Measurements from ENCODE around the gene KIFC1. TPM values are rescaled to one million over a fixed set of nuclear protein-coding genes. Genes with fewer than 3 reads are reported as not detected.

The KIFC1 gene
- total RNA-seq, result 0.52 and 2.7 TPM in 2 replicates

GRCh38 chr6:33391278-33391921 lies at the start of gene KIFC1:
Gene KIFC1 (plus strand): TSS chr6:33391823. CDS start chr6:33391986, 163 bp downstream.

GRCh38 chr6:33410711-33411631 lies 19.3 kb downstream of the KIFC1 start, which contains the start of gene PHF1:
Gene PHF1 (plus strand): TSS chr6:33411014. CDS start chr6:33412264, 1,250 bp downstream.

GRCh38 chr6:33417903-33418689 lies 26.5 kb downstream of the KIFC1 start, which contains the start of gene CUTA:
Gene CUTA (minus strand): TSS chr6:33418107. CDS start chr6:33418000, 107 bp downstream.

GRCh38 chr6:33419580-33420490 lies 28.2 kb downstream of the KIFC1 start, which contains the start of gene SYNGAP1:
Gene SYNGAP1 (plus strand): TSS chr6:33420065. CDS start chr6:33420265, 200 bp downstream.

DNA sequence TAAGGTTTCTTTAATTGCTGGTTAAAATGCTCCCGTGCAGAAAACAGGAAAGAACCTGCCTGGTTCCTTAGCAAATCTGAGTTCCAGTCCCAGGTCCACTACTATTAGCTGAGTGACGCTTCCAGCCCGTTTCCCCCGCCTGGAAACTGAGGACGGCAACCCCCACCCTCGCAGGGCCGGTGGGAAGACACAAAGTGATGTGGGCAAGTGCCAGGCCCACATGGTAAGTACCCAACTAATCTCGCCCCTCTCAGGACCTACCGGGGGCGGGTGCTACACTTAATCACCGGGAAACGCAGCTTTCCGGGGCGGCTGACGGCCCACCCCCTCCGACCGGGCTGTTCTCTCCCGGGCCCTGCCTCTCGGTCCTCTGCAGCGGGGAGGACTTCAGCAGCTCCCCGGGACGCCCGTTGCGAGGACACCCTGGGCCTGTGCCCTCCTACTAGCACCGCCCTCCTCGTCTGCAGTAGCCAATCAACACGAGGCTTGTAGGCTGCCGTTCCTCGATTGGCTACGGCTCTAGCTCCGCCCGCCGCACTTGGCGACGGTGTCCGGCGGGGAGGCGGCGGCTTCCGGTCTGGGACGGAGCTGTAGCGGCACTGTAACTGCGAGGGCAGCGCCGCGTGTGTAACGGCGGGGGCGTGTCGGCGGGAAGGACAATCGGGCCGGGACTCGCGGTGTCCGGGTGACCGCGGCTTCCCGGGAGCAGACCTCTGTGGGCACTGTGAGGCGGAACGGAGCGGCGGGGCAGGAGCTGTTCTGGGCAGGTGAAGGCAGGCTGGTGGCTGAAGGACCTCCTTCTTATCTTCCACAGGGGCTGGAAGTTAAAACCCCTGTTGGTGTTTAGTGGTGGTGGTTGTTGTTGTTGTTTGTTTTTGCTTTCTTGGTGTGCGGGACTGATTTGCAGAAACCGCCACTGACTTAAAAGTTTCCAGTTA lies 62.7 kb downstream of the KIFC1 start, which contains the start of gene ZBTB9:
Gene ZBTB9 (plus strand): TSS at position 568 of the 938 bp plus-strand sequence. CDS start 525 bp downstream, outside the sequence.

Other genes starting within 250 kb of the KIFC1 start
- gene COL11A2, start 199.4 kb upstream of the KIFC1 start, total RNA-seq, result 0.16 and 0.17 TPM in 2 replicates
- gene RXRB, start 191.2 kb upstream of the KIFC1 start, total RNA-seq, result 25.2 and 26.4 TPM in 2 replicates
- 121 and 154 TPM in 2 replicates for gene SLC39A7, start 191.0 kb upstream of the KIFC1 start, total RNA-seq
- gene HSD17B8, start 187.2 kb upstream of the KIFC1 start, total RNA-seq, result 9.5 and 10.9 TPM in 2 replicates
- 45.4 and 50.0 TPM in 2 replicates for gene RING1, start 183.3 kb upstream of the KIFC1 start, total RNA-seq
- gene VPS52, start 119.9 kb upstream of the KIFC1 start, total RNA-seq, result 46.5 and 49.3 TPM in 2 replicates
- 6,387 and 9,959 TPM in 2 replicates for gene RPS18, start 119.7 kb upstream of the KIFC1 start, total RNA-seq
- gene B3GALT4, start 114.7 kb upstream of the KIFC1 start, total RNA-seq, result 13.6 and 14.6 TPM in 2 replicates
- 71.7 and 97.4 TPM in 2 replicates for gene WDR46, start 102.6 kb upstream of the KIFC1 start, total RNA-seq
- 29.7 and 41.6 TPM in 2 replicates for gene PFDN6, start 102.2 kb upstream of the KIFC1 start, total RNA-seq
- gene RGL2, start 92.9 kb upstream of the KIFC1 start, total RNA-seq, result 21.9 and 23.9 TPM in 2 replicates
- 28.6 and 31.1 TPM in 2 replicates for gene TAPBP, start 77.7 kb upstream of the KIFC1 start, total RNA-seq
- 21.8 and 34.4 TPM in 2 replicates for gene ZBTB22, start 74.1 kb upstream of the KIFC1 start, total RNA-seq
- gene DAXX, start 68.9 kb upstream of the KIFC1 start, total RNA-seq, result 32.8 and 72.2 TPM in 2 replicates
- gene PHF1, start 19.2 kb downstream of the KIFC1 start, total RNA-seq, result 21.1 and 21.9 TPM in 2 replicates
- 90.8 and 170 TPM in 2 replicates for gene CUTA, start 26.3 kb downstream of the KIFC1 start, total RNA-seq
- gene SYNGAP1, start 28.2 kb downstream of the KIFC1 start, total RNA-seq, result 3.5 and 5.2 TPM in 2 replicates
- gene ZBTB9, start 62.8 kb downstream of the KIFC1 start, total RNA-seq, result 3.6 and 4.6 TPM in 2 replicates
- 6.3 and 6.9 TPM in 2 replicates for gene BAK1, start 188.5 kb downstream of the KIFC1 start, total RNA-seq
- gene ITPR3, start 229.5 kb downstream of the KIFC1 start, total RNA-seq, result 26.3 and 27.8 TPM in 2 replicates

Measured in bronchial smooth muscle cell (primary cell).